Uterus (tissue), 4 donors: Measurements from ENCODE around the gene NIPBL. TPM values are rescaled to one million over a fixed set of nuclear protein-coding genes. Genes with fewer than 3 reads are reported as not detected.

ENCODE experiments used
- DNase-seq, 2 donors: peaks; one replicate each; pipeline ENCODE4 v3.0.0-alpha.2; 2019 to 2020
- H3K27ac ChIP-seq, 2 donors: fragments of 200-600 bp; sonication (generic); 1 replicate in 1 of 2; 2 replicates in 1 of 2; pipeline ENCODE4 v1.5.1; 2016 to 2018
- H3K27me3 ChIP-seq, 2 donors: fragments of 200-600 bp; sonication (generic); one replicate each; pipeline ENCODE4 v1.5.1; 2018 to 2019; ENCODE audit warnings: control low read depth in 1 of 2
- H3K36me3 ChIP-seq, 2 donors: fragments of 200-600 bp; sonication (generic); one replicate each; pipeline ENCODE4 v1.5.1; 2019; ENCODE audit warnings: control low read depth in 1 of 2
- H3K4me1 ChIP-seq, 2 donors: fragments of 200-600 bp; sonication (generic); one replicate each; pipeline ENCODE4 v1.5.1; 2018 to 2019; ENCODE audit warnings: control low read depth in 1 of 2
- H3K4me3 ChIP-seq, 2 donors: fragments of 200-600 bp; sonication (generic); 1 replicate in 1 of 2; 2 replicates in 1 of 2; pipeline ENCODE4 v1.5.1; 2018 to 2019; ENCODE audit warnings: mild to moderate bottlenecking in 1 of 2
- H3K9me3 ChIP-seq, 2 donors: fragments of 200-600 bp; sonication (generic); one replicate each; pipeline ENCODE4 v1.5.1; 2019; ENCODE audit warnings: control low read depth in 1 of 2
- POLR2A ChIP-seq, 2 donors: fragments of 450-650 bp; IDR thresholded peaks; one replicate each; pipeline ENCODE4 v1.6.1; 2016; ENCODE audit warnings: antibody characterized with exemption in 2 of 2, mild to moderate bottlenecking in 1 of 2, moderate library complexity in 1 of 2
- intact Hi-C: fragments of 100-400 bp; cut with DNase I; formaldehyde crosslinking; loops from one replicate; pipeline ENCODE4 v1.15.1; 2023; ENCODE audit warnings: low total_unique reads
- total RNA-seq, 4 donors: library from RNA; depleted of rRNA in 3 of 4; stranded (reverse); fragments of >200 nt in 3 of 4; gene quantifications; one replicate each; pipeline versions ENCODE4 v1.1.0 to v1.2.4, GENCODE V29; 2014 to 2023
- TF ChIP-seq, protein P1 (sequence below), 4 experiments: fragments of 200-600 bp in 2 of 4; fragments of 450-650 bp in 2 of 4; sonication (generic) in 2 of 4; IDR thresholded peaks; one replicate each; pipeline ENCODE4 v1.5.1; 2016 to 2019; ENCODE audit warnings: antibody characterized with exemption in 4 of 4, mild to moderate bottlenecking in 2 of 4, moderate library complexity in 1 of 4
- donor health status: DM: yes; HTN: yes; CAD: no.

The NIPBL gene
- total RNA-seq, 4 donors from 2014 or later = 49.7 to 108 (median 72.4) TPM

- no peak overlapping the region for H3K4me3 ChIP-seq
- intact Hi-C loops = no loop called here
- H3K4me1 ChIP-seq = no peaks in the 10 kb centered on the region
- H3K27me3 ChIP-seq = no peaks in the 10 kb centered on the region
- H3K36me3 ChIP-seq = no peaks in the 10 kb centered on the region
- no peak for TF ChIP-seq POLR2A (IDR thresholded peaks at IDR 0.05)
- TF ChIP-seq, protein P1, sequence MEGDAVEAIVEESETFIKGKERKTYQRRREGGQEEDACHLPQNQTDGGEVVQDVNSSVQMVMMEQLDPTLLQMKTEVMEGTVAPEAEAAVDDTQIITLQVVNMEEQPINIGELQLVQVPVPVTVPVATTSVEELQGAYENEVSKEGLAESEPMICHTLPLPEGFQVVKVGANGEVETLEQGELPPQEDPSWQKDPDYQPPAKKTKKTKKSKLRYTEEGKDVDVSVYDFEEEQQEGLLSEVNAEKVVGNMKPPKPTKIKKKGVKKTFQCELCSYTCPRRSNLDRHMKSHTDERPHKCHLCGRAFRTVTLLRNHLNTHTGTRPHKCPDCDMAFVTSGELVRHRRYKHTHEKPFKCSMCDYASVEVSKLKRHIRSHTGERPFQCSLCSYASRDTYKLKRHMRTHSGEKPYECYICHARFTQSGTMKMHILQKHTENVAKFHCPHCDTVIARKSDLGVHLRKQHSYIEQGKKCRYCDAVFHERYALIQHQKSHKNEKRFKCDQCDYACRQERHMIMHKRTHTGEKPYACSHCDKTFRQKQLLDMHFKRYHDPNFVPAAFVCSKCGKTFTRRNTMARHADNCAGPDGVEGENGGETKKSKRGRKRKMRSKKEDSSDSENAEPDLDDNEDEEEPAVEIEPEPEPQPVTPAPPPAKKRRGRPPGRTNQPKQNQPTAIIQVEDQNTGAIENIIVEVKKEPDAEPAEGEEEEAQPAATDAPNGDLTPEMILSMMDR (IDR thresholded peaks at IDR 0.05) = no peak
- no peak overlapping the region for H3K27ac ChIP-seq
- no peaks in the 10 kb centered on the region for H3K9me3 ChIP-seq
- DNase-seq = no peak
Measured at GRCh38 chr5:37037840-37038239, 161.3 kb downstream of the NIPBL start.

DNA sequence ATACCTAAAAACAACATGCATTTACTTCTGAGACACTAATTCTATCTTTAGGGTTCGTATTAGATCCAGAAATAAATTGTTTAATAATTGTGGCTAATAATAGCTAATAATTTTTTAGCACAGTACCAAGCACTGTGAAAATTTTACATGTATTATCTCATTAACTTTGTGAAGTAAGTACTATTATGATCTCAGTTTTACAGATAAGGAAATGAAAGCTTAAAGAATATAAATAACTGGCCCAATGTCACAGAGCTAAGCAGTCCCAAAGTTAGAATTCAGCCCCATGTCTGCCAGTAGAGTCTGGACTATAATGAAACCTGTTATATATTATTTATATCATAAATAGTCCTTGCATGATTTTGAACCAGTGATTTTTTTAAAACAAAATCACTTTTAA is 163.3 kb downstream of the NIPBL start:
- Histone ChIP-seq H3K27ac (no peak overlapping the region), H3K9me3 (no peaks in the 10 kb centered on the region), H3K36me3 (no peaks in the 10 kb centered on the region), H3K27me3 (no peaks in the 10 kb centered on the region), H3K4me1 (no peaks in the 10 kb centered on the region), H3K4me3 (no peak overlapping the region)
- no peak for DNase-seq
- TF ChIP-seq, protein P1 (IDR thresholded peaks at IDR 0.05) = no peak
- TF ChIP-seq POLR2A (IDR thresholded peaks at IDR 0.05) = no peak
- intact Hi-C loops = no loop called here

GRCh38 chr5:37043693-37044092 is 167.1 kb downstream of the NIPBL start:
- H3K4me1 ChIP-seq = no peaks in the 10 kb centered on the region
- H3K27ac ChIP-seq = no peak overlapping the region
- H3K4me3 ChIP-seq = no peak overlapping the region
- no peaks in the 10 kb centered on the region for H3K36me3 ChIP-seq
- intact Hi-C loops = no loop called here
- H3K9me3 ChIP-seq = no peaks in the 10 kb centered on the region
- TF ChIP-seq, protein P1 (IDR thresholded peaks at IDR 0.05) = no peak
- no peak for TF ChIP-seq POLR2A (IDR thresholded peaks at IDR 0.05)
- DNase-seq = no peak
- no peaks in the 10 kb centered on the region for H3K27me3 ChIP-seq

DNA sequence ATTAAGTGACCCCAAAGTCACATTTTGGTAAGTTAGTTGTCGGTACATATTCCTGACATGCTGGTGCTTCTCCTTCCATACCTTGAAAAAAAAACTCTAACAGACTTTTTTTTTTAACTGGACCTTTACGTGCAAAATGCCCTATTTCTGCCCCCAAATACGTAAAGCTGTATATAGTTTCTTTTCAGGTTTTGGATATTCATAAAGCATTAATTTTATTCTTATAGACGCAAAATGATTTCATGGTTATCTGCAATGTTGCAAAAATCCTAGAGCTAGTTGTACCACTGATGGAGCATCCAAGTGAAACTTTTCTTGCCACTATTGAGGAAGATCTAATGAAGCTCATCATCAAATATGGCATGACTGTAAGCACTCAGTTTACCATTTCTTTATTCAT is 167.6 kb downstream of the NIPBL start:
- Histone ChIP-seq H3K4me1 (no peaks in the 10 kb centered on the region), H3K36me3 (no peaks in the 10 kb centered on the region), H3K27ac (no peak overlapping the region), H3K27me3 (no peaks in the 10 kb centered on the region), H3K4me3 (no peak overlapping the region), H3K9me3 (no peaks in the 10 kb centered on the region)
- no peak for DNase-seq
- no peak for TF ChIP-seq POLR2A (IDR thresholded peaks at IDR 0.05)
- TF ChIP-seq, protein P1 (IDR thresholded peaks at IDR 0.05) = no peak
- intact Hi-C loops = no loop called here

- no peak for TF ChIP-seq POLR2A (IDR thresholded peaks at IDR 0.05)
- TF ChIP-seq, protein P1 (IDR thresholded peaks at IDR 0.05) = no peak
- no peak for DNase-seq
- Histone ChIP-seq H3K27ac (no peak overlapping the region), H3K4me3 (no peak overlapping the region), H3K36me3 (no peaks in the 10 kb centered on the region), H3K9me3 (no peaks in the 10 kb centered on the region), H3K27me3 (no peaks in the 10 kb centered on the region), H3K4me1 (no peaks in the 10 kb centered on the region)
- intact Hi-C loops = no loop called here
Measured at GRCh38 chr5:37045703-37046102, 169.1 kb downstream of the NIPBL start.
